ENCODE data around the gene PLIN5.

Gene PLIN5

GRCh38 chr19:4570402-4570801 lies 35.4 kb upstream of the PLIN5 start:
- DNase-seq (ENCODE audit: low read depth in 1 of 2, low spot score in 1 of 2) = no peak
- TF ChIP-seq POLR2AphosphoS5 (IDR thresholded peaks at IDR 0.05; ENCODE audit: low read depth) (no peak), GABPA (IDR thresholded peaks at IDR 0.05; ENCODE audit: low read depth) (no peak), CTCF (IDR thresholded peaks at IDR 0.05; ENCODE audit: insufficient read depth, low read length) (no peak), SPI1 (IDR thresholded peaks at IDR 0.05; ENCODE audit: borderline replicate concordance, low read depth) (no peak), REST (IDR thresholded peaks at IDR 0.05; ENCODE audit: insufficient replicate concordance, low read depth) (no peak)
- Histone ChIP-seq H3K27ac (replicated peaks) (no peak overlapping the region), H3K27me3 (ENCODE audit: insufficient read depth, poor library complexity, severe bottlenecking) (no peaks in the 10 kb centered on the region), H3K4me3 (replicated peaks; ENCODE audit: insufficient read depth, low read length) (no peak overlapping the region)

GRCh38 chr19:4568886-4569285 lies 33.9 kb upstream of the PLIN5 start:
- TF ChIP-seq POLR2AphosphoS5 (IDR thresholded peaks at IDR 0.05; ENCODE audit: low read depth) = no peak
- no peak for TF ChIP-seq CTCF (IDR thresholded peaks at IDR 0.05; ENCODE audit: insufficient read depth, low read length)
- TF ChIP-seq REST (IDR thresholded peaks at IDR 0.05; ENCODE audit: insufficient replicate concordance, low read depth) = no peak
- TF ChIP-seq GABPA (IDR thresholded peaks at IDR 0.05; ENCODE audit: low read depth) = no peak
- TF ChIP-seq SPI1 (IDR thresholded peaks at IDR 0.05; ENCODE audit: borderline replicate concordance, low read depth) = peak; percentile 96
- no peak overlapping the region for H3K27ac ChIP-seq (replicated peaks)
- no peak overlapping the region for H3K4me3 ChIP-seq (replicated peaks; ENCODE audit: insufficient read depth, low read length)
- H3K27me3 ChIP-seq (ENCODE audit: insufficient read depth, poor library complexity, severe bottlenecking) = no peaks in the 10 kb centered on the region
- DNase-seq (ENCODE audit: low read depth in 1 of 2, low spot score in 1 of 2) = peak; percentile 58 to 89

GRCh38 chr19:4567584-4568071 lies 32.6 kb upstream of the PLIN5 start:
- Histone ChIP-seq H3K4me3 (replicated peaks; ENCODE audit: insufficient read depth, low read length) (no peak overlapping the region), H3K27me3 (ENCODE audit: insufficient read depth, poor library complexity, severe bottlenecking) (no peaks in the 10 kb centered on the region), H3K27ac (replicated peaks) (peak overlapping the region; percentile 52)
- TF ChIP-seq POLR2AphosphoS5 (IDR thresholded peaks at IDR 0.05; ENCODE audit: low read depth) (no peak), REST (IDR thresholded peaks at IDR 0.05; ENCODE audit: insufficient replicate concordance, low read depth) (no peak), CTCF (IDR thresholded peaks at IDR 0.05; ENCODE audit: insufficient read depth, low read length) (peak; percentile 89), GABPA (IDR thresholded peaks at IDR 0.05; ENCODE audit: low read depth) (no peak), SPI1 (IDR thresholded peaks at IDR 0.05; ENCODE audit: borderline replicate concordance, low read depth) (peak; percentile 77)
- peak in 1 of 2 experiments; percentile 80 for DNase-seq (ENCODE audit: low read depth in 1 of 2, low spot score in 1 of 2)

Measured in HL-60 (cell line).